ENCODE data around the gene NPLOC4. TPM values are rescaled to one million over a fixed set of nuclear protein-coding genes. Genes with fewer than 3 reads are reported as not detected.
A peak's percentile ranks its signal among the peaks of the same experiment; 100 is the strongest.

The NPLOC4 gene
- total and polyA plus RNA-seq, 12 donors = 41.7 to 140 (median 80.3) TPM

DNA sequence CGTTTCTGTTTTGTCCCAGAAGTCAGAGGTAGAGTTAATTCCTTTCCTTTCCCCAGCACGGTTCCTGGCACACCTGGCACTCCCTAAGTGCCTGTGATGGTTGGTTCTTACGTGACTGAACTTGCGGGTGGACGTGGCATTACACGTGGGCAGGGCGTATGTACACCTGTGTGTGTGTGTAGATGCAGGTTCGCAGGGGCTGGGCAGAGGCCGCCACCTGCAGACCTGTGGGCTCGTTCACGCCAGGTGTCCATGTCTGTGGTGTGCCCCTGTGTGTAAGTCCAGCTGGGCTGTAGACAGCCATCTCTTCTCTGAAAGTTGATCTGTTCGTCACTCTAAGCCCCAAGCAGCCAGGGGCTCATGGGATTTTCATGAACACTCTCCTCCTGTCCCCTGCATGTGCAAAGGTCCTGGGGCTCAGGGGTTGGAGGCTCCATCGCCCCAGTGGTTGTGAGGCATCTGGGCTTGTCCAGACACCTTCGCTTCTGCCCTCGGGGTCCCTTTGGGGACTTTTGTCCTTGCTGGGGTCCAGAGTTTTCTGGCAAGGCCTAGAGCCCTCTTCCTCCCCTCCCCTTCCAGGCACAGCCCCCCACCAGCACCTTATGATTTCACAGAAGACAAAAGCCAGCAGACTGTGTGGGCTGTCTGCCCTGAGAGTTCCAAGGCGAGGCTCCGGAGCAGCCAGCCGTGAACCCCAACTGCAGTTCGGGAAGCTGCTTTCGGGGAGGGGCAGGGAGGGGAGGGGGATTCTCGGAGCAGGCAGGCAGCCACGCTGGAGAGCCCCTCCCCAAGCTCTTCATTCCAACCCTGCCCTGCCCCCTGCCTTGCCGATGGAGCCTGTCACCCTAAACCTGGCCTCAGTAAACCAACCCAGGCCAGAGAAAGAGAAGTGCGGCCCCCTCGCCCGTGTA lies 114.2 kb downstream of the NPLOC4 start:
- 51 to 76% (median 67%) methylated on average over 11 to 26 of the region's 26 CpGs for WGBS, 4 donors
- intact Hi-C loops (cut with DNase I) = no loop called here
- no peak for DNase-seq
- Histone ChIP-seq H3K27me3 (peaks cover 27% of the 10 kb centered on the region), H3K4me1 (replicated peaks in 1 of 2) (peaks cover 10 to 17% of the 10 kb centered on the region in 2 donors), H3K9me3 (replicated peaks in 1 of 3) (no peaks in the 10 kb centered on the region), H3K4me3 (no peak overlapping the region), H3K36me3 (replicated peaks in 1 of 2) (no peaks in the 10 kb centered on the region), H3K27ac (no peak overlapping the region)
- TF ChIP-seq, protein P1, sequence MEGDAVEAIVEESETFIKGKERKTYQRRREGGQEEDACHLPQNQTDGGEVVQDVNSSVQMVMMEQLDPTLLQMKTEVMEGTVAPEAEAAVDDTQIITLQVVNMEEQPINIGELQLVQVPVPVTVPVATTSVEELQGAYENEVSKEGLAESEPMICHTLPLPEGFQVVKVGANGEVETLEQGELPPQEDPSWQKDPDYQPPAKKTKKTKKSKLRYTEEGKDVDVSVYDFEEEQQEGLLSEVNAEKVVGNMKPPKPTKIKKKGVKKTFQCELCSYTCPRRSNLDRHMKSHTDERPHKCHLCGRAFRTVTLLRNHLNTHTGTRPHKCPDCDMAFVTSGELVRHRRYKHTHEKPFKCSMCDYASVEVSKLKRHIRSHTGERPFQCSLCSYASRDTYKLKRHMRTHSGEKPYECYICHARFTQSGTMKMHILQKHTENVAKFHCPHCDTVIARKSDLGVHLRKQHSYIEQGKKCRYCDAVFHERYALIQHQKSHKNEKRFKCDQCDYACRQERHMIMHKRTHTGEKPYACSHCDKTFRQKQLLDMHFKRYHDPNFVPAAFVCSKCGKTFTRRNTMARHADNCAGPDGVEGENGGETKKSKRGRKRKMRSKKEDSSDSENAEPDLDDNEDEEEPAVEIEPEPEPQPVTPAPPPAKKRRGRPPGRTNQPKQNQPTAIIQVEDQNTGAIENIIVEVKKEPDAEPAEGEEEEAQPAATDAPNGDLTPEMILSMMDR (IDR thresholded peaks at IDR 0.05) = no peak
- TF ChIP-seq POLR2A (IDR thresholded peaks at IDR 0.05) = no peak

DNA sequence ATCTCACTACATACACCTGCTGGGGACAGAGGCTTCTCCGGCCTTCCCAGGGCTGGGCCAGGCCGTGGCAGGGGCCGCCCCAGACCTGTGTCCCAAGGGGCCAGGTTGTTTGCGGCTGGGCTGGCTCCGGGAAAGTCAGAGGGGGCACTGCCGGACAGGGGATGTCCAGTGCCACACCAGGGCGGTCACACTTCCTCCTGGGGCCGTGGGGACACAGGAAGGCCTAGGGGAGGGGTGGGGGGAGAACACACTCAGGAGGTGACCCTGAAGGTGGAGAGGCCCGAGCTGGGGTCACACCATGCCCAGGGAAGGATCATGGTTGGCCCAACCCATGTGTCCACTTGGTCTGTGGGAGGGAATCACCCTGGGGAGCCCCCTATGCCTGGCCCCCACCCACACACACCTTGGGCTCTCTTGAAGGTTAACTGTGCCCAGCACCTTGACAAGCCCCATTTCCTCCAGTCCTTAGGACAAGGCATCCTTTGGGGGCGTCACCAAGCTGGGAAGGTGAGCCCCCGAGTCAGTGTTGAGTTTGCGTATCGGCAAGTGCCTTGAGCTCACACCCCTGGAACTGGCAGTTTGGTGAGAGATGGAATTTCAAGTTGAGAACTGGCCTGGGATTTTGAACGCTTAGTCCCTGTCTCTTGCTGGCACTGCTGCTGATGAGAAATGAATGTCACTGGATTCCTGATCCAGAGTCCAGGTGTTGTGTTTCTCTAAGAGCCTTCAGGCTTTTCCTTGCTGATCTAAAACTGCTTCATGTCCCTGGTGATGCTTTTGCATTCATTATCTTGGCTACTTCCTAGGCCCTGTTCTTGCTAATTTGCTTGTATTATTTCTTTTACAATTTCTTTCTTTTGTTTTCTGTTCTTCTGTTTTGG lies 116.7 kb downstream of the NPLOC4 start:
- peak overlapping the region in 1 of 4 donors; percentile 64 for H3K4me3 ChIP-seq
- H3K4me1 ChIP-seq (replicated peaks in 1 of 2) = peaks cover 22 to 33% of the 10 kb centered on the region in 2 donors
- H3K27ac ChIP-seq = no peak overlapping the region
- H3K27me3 ChIP-seq = peaks cover 16% of the 10 kb centered on the region
- WGBS, 4 donors = 64 to 91% (median 76%) methylated on average over 7 to 14 of the region's 14 CpGs
- TF ChIP-seq POLR2A (IDR thresholded peaks at IDR 0.05) = no peak
- TF ChIP-seq, protein P1 (IDR thresholded peaks at IDR 0.05) = no peak
- intact Hi-C loops (cut with DNase I) = no loop called here
- no peak for DNase-seq
- H3K9me3 ChIP-seq (replicated peaks in 1 of 3) = no peaks in the 10 kb centered on the region
- H3K36me3 ChIP-seq (replicated peaks in 1 of 2) = no peaks in the 10 kb centered on the region

DNA sequence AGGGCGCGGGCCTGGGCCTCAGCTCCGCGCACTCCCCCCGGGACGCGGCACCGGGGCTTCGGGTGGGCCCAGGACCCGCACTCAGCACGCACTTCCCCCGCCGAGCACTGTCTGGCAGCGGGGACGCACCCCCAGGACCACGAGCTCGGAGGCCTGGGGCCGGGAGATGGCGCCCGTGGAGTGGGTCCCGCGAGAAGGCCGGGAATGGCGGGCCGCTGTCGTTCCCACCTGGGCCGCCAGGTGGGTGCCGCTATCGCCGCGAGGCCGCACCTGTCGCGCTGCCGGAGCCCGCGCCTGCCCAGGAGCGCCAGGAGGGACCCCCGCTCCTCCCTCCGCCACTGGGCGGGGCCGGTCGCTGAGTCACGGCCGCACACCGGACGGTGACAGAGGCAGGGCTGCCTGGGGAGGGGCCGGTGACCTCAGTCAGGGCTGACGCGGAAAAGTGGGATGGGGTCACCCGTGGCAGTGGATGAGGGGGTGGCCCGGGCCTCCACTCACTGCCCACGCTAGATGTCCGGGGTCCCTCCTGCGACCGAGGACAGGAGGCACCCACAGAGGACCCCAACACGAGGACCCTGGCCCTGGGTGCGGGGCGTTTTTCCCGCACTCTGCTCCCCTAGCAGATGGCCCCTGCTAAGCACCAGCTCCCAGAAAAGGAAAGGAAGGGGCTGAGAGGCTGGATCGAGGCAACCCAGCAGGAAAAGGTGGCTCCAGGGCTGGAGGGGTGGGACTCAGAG lies 117.5 kb downstream of the NPLOC4 start:
- intact Hi-C loops (cut with DNase I) = loop anchor here (10.0 kb wide), 1 partner anchor 85 kb away; no protein-coding TSS in a partner anchor
- peak in 6 of 7 donors; percentile 43 to 70 (median 56) for DNase-seq
- peaks cover 15% of the 10 kb centered on the region for H3K27me3 ChIP-seq
- TF ChIP-seq POLR2A (IDR thresholded peaks at IDR 0.05) = no peak
- TF ChIP-seq, protein P1 (IDR thresholded peaks at IDR 0.05) = peak in 4 of 6 experiments; percentile 16 to 47 (median 37)
- H3K9me3 ChIP-seq (replicated peaks in 1 of 3) = no peaks in the 10 kb centered on the region
- H3K4me3 ChIP-seq = peak overlapping the region in 1 of 4 donors; percentile 64
- no peaks in the 10 kb centered on the region for H3K36me3 ChIP-seq (replicated peaks in 1 of 2)
- WGBS, 4 donors = 0 to 25% (median 6%) methylated on average over 8 to 61 of the region's 61 CpGs
- H3K4me1 ChIP-seq (replicated peaks in 1 of 2) = peaks cover 22 to 33% of the 10 kb centered on the region in 2 donors
- H3K27ac ChIP-seq = peak overlapping the region in 1 of 5 donors; percentile 14
